H1 (cell line): ENCODE data around the gene MGRN1. TPM values are rescaled to one million over a fixed set of nuclear protein-coding genes. Genes with fewer than 3 reads are reported as not detected.

ENCODE experiments used
- CTCF ChIA-PET: fragments of 300-600 bp; sonication (Branson Sonifier 250); formaldehyde crosslinking; loops from one replicate; lab custom pipeline; 2021; ENCODE audit not compliant: partially characterized antibody; lab: Charles Lee
- POLR2A ChIA-PET: fragments of 300-600 bp; sonication (Branson Sonifier 250); formaldehyde crosslinking; loops from one replicate; lab custom pipeline; 2021; ENCODE audit warnings: inconsistent platforms; ENCODE audit not compliant: partially characterized antibody; lab: Charles Lee
- DNase-seq, 2 experiments: peaks; one replicate each; pipeline versions ENCODE4 v3.0.0 to v3.0.0-alpha.2; 2010 to 2022; ENCODE audit warnings: low spot score in 2 of 2, low read depth in 1 of 2, mixed read lengths in 1 of 2
- FAIRE-seq: peaks from 2 replicates; lab custom pipeline; 2011; peaks lifted over from hg19 to GRCh38; lab: Jason Lieb, UNC
- H2AFZ ChIP-seq: 2 replicates; pipeline ENCODE4 v1.8.1; 2012; ENCODE audit warnings: low read length, inconsistent platforms
- H2AK5ac ChIP-seq: 2 replicates; pipeline ENCODE4 v1.6.1; 2013; ENCODE audit warnings: low read depth, low read length
- H2BK120ac ChIP-seq: replicated peaks from 2 replicates; pipeline ENCODE3; 2013; ENCODE audit warnings: low read depth, low read length, inconsistent platforms
- H2BK12ac ChIP-seq: 2 replicates; pipeline ENCODE4 v1.6.1; 2013; ENCODE audit warnings: low read depth, low read length
- H2BK15ac ChIP-seq: 2 replicates; pipeline ENCODE4 v1.6.1; 2013; ENCODE audit warnings: low read length
- H2BK20ac ChIP-seq: 2 replicates; pipeline ENCODE4 v1.6.1; 2013; ENCODE audit warnings: low read length
- H2BK5ac ChIP-seq: 2 replicates; pipeline ENCODE4 v1.6.1; 2013; ENCODE audit warnings: low read depth, low read length
- H3K14ac ChIP-seq: 2 replicates; pipeline ENCODE4 v1.6.1; 2013; ENCODE audit warnings: inconsistent platforms; ENCODE audit not compliant: insufficient read length
- H3K18ac ChIP-seq: 2 replicates; pipeline ENCODE4 v1.6.1; 2013; ENCODE audit warnings: low read length; ENCODE audit errors: extremely low read depth
- H3K23ac ChIP-seq: 2 replicates; pipeline ENCODE4 v1.6.1; 2013; ENCODE audit warnings: inconsistent platforms; ENCODE audit not compliant: insufficient read length
- H3K23me2 ChIP-seq: 2 replicates; pipeline ENCODE4 v1.6.1; 2013; ENCODE audit warnings: low read depth, low read length
- H3K27ac ChIP-seq: 2 replicates; pipeline ENCODE4 v1.6.1; 2011; ENCODE audit warnings: low read depth, low read length, inconsistent platforms
- H3K27me3 ChIP-seq, 4 experiments: replicated peaks in 1 of 4; 1 replicate in 1 of 4; 2 replicates in 3 of 4; pipeline versions ENCODE4 v1.6.1 to v1.8.1; 2011 to 2013; ENCODE audit warnings: low read length in 3 of 4, mild to moderate bottlenecking in 3 of 4, inconsistent platforms in 2 of 4, mixed read lengths in 2 of 4, moderate library complexity in 1 of 4; ENCODE audit not compliant: control insufficient read depth in 3 of 4, insufficient read depth in 3 of 4; ENCODE audit errors: extremely low read depth in 1 of 4
- H3K36me3 ChIP-seq, 4 experiments: 2 replicates each; pipeline versions ENCODE4 v1.6.1 to v1.8.1; 2011 to 2013; ENCODE audit warnings: mild to moderate bottlenecking in 4 of 4, low read length in 3 of 4, moderate library complexity in 2 of 4, control low read depth in 1 of 4, inconsistent platforms in 1 of 4; ENCODE audit not compliant: insufficient read depth in 4 of 4, control insufficient read depth in 2 of 4
- H3K4ac ChIP-seq: replicated peaks from 2 replicates; pipeline ENCODE3; 2013; ENCODE audit warnings: low read length, low read depth, mixed read lengths, inconsistent platforms; ENCODE audit not compliant: insufficient read length
- H3K4me1 ChIP-seq, 4 experiments: replicated peaks in 1 of 4; 1 replicate in 1 of 4; 2 replicates in 3 of 4; pipeline versions ENCODE4 v1.6.1 to v1.8.1; 2011 to 2013; ENCODE audit warnings: low read length in 3 of 4, inconsistent platforms in 2 of 4, mixed read lengths in 1 of 4; ENCODE audit not compliant: insufficient read depth in 4 of 4, control insufficient read depth in 3 of 4
- H3K4me2 ChIP-seq, 2 experiments: 2 replicates each; pipeline versions ENCODE4 v1.6.1 to v1.8.1; 2011 to 2013; ENCODE audit warnings: low read depth in 2 of 2, low read length in 2 of 2, control low read depth in 1 of 2, inconsistent platforms in 1 of 2, mild to moderate bottlenecking in 1 of 2; ENCODE audit not compliant: insufficient read depth in 1 of 2
- H3K4me3 ChIP-seq, 4 experiments: fragments of 200-600, 300-600 bp in 1 of 4; sonication (generic), shearing (Covaris generic), sonication (Bioruptor Twin) in 1 of 4; 2 replicates each; pipeline versions ENCODE4 v1.5.1 to v1.8.1; 2011 to 2016; ENCODE audit warnings: low read length in 4 of 4, low read depth in 3 of 4, control low read depth in 2 of 4, inconsistent platforms in 2 of 4, mild to moderate bottlenecking in 2 of 4, mixed read lengths in 1 of 4, moderate library complexity in 1 of 4; ENCODE audit not compliant: insufficient read depth in 2 of 4; ENCODE audit errors: extremely low read depth in 1 of 4
- H3K56ac ChIP-seq: replicated peaks from 2 replicates; pipeline ENCODE3; 2013; ENCODE audit warnings: low read depth, mild to moderate bottlenecking, mixed read lengths, low read length, inconsistent platforms; ENCODE audit not compliant: insufficient read length
- H3K79me1 ChIP-seq: 2 replicates; pipeline ENCODE4 v1.6.1; 2013; ENCODE audit warnings: low read depth, low read length, control low read depth
- H3K79me2 ChIP-seq, 2 experiments: 2 replicates each; pipeline versions ENCODE4 v1.6.1 to v1.8.1; 2012 to 2013; ENCODE audit warnings: low read length in 2 of 2, mild to moderate bottlenecking in 2 of 2, inconsistent platforms in 1 of 2; ENCODE audit not compliant: insufficient read depth in 2 of 2, control insufficient read depth in 1 of 2
- H3K9ac ChIP-seq, 4 experiments: replicated peaks in 1 of 4; 1 replicate in 1 of 4; 2 replicates in 3 of 4; pipeline versions ENCODE4 v1.6.1 to v1.8.1; 2011 to 2013; ENCODE audit warnings: low read depth in 3 of 4, low read length in 3 of 4, control low read depth in 2 of 4, mild to moderate bottlenecking in 2 of 4, moderate library complexity in 2 of 4, inconsistent platforms in 1 of 4; ENCODE audit errors: extremely low read depth in 1 of 4
- H3K9me3 ChIP-seq, 2 experiments: 2 replicates each; pipeline versions ENCODE4 v1.6.1 to v1.8.1; 2012 to 2013; ENCODE audit warnings: mild to moderate bottlenecking in 2 of 2, moderate library complexity in 2 of 2, control low read depth in 1 of 2, inconsistent platforms in 1 of 2, low read depth in 1 of 2, low read length in 1 of 2, mixed read lengths in 1 of 2; ENCODE audit not compliant: insufficient read depth in 2 of 2
- H4K20me1 ChIP-seq, 2 experiments: replicated peaks in 1 of 2; 2 replicates each; pipeline versions ENCODE3 to v1.8.1; 2011 to 2013; ENCODE audit warnings: inconsistent platforms in 2 of 2, low read length in 2 of 2, mild to moderate bottlenecking in 1 of 2; ENCODE audit not compliant: insufficient read depth in 2 of 2, control insufficient read depth in 1 of 2
- H4K5ac ChIP-seq: 2 replicates; pipeline ENCODE4 v1.6.1; 2013; ENCODE audit warnings: low read length, low read depth, mixed read lengths, inconsistent platforms; ENCODE audit not compliant: insufficient read length
- H4K8ac ChIP-seq: 2 replicates; pipeline ENCODE4 v1.8.0; 2013; ENCODE audit warnings: mild to moderate bottlenecking, moderate library complexity, low read length, inconsistent platforms; ENCODE audit not compliant: insufficient read depth; ENCODE audit errors: extremely low read depth
- H4K91ac ChIP-seq: replicated peaks from 2 replicates; pipeline ENCODE3; 2013; ENCODE audit warnings: low read length, mixed read lengths, inconsistent platforms; ENCODE audit not compliant: insufficient read length
- SUZ12 ChIP-seq: fragments of 200-600 bp; sonication (generic); IDR thresholded peaks from 2 replicates; pipeline ENCODE4 v1.6.1; 2012; ENCODE audit warnings: mild to moderate bottlenecking, inconsistent platforms, low read length, moderate library complexity, mixed read lengths
- WGBS, 2 experiments: shearing (Covaris generic) in 1 of 2; methylation state at CpG; one replicate each; pipeline versions ENCODE4 v1.1.6 to v1.1.7; 2013 to 2015; ENCODE audit warnings: low lambda C conversion rate in 2 of 2, mixed read lengths in 2 of 2, inconsistent platforms in 1 of 2, low coverage in 1 of 2, missing lambda C conversion rate in 1 of 2; ENCODE audit not compliant: insufficient replicate concordance in 2 of 2, insufficient coverage in 1 of 2, insufficient read length in 1 of 2; ENCODE audit errors: extremely low coverage in 1 of 2, missing lambda C conversion rate in 1 of 2; 5-methylcytosine and 5-hydroxymethylcytosine counted together
- polyA plus RNA-seq, 7 experiments: library from polyadenylated mRNA; depleted of rRNA in 3 of 7; stranded (reverse) in 5 of 7; unstranded in 2 of 7; fragments of >200 nt in 5 of 7; fragments of 200-250 nt in 2 of 7; gene quantifications; 1 replicate in 5 of 7; 2 replicates in 1 of 7; 4 replicates in 1 of 7; pipeline versions ENCODE4 v1.2.1 to v1.2.3, GENCODE V29; 2011 to 2013; ENCODE audit warnings: missing spikeins in 2 of 7, mixed read lengths in 2 of 7
- total RNA-seq: library from RNA; stranded (reverse); fragmentation: NEBNext Ultra II Directional; extraction: Animal tissue kit (Norgen Biotek cat#: 25700); gene quantifications from 2 replicates; pipeline ENCODE4 v1.2.1, GENCODE V29; 2021

MGRN1 gene
- total and polyA plus RNA-seq, 2 of the 8 experiments (the other 6 are each of a cell fraction or from before 2014, with no cell fraction given) = 15.0 to 82.3 TPM

DNA sequence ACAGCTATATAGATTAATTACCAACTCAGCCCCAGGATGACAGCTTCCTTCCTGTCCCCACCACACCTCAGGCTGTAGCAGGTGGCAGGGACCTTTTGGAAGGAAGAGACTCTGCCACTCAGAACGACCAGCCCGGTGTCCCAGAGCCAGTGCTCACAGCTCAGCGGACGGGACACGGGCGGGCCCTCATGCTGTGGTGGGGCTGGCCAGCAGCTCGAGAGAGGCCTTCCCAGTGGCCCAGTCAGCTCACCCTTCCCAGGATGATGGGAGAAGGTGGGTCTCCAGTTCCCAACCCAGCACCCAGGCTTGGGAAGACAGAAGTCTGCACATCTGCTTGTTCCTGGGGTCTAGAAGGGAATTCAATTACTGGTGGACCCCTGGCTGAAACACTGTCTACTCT is 79.3 kb downstream of the MGRN1 start:
- Histone ChIP-seq H3K27ac (no peak overlapping the region), H2BK12ac (no peak overlapping the region), H3K4me1 (no peaks in the 10 kb centered on the region), H3K36me3 (peaks cover 9 to 37% (median 26%) of the 10 kb centered on the region in 4 experiments), H3K14ac (no peak overlapping the region), H4K20me1 (peaks cover 0 to 18% of the 10 kb centered on the region in 2 experiments), H3K4me3 (no peak overlapping the region), H4K5ac (no peak overlapping the region), H3K79me2 (no peaks in the 10 kb centered on the region), H2AK5ac (no peak overlapping the region), H4K91ac (no peak overlapping the region), H2BK120ac (no peak overlapping the region), H2BK5ac (no peak overlapping the region), H3K23ac (no peak overlapping the region), H4K8ac (no peak overlapping the region; the same call in 1 of the 2 replicates), H3K23me2 (no peaks in the 10 kb centered on the region), H3K18ac (no peak overlapping the region), H2BK20ac (no peak overlapping the region), H3K9ac (no peak overlapping the region), H2BK15ac (no peak overlapping the region), H3K9me3 (no peaks in the 10 kb centered on the region), H3K4ac (no peak overlapping the region), H3K79me1 (no peaks in the 10 kb centered on the region; the same call in 1 of the 2 replicates), H3K4me2 (no peak overlapping the region), H3K56ac (no peak overlapping the region), H2AFZ (no peak overlapping the region), H3K27me3 (no peaks in the 10 kb centered on the region)
- ChIA-PET POLR2A (interaction anchor here (0.8 to 4.2 kb wide), 2 partner anchors 9 to 10 kb away, joined by 7 to 59 read pairs; partner anchors contain the start of gene NUDT16L1), CTCF (no interaction called here)
- WGBS, 2 experiments = 95% methylated on average over 7 of the region's 7 CpGs; no CpG with 5 or more reads in 1 of the 2 experiments
- FAIRE-seq = no peak
- DNase-seq = no peak
- no peak for TF ChIP-seq SUZ12
